Measurements from ENCODE around the gene LRRC36.

LRRC36 gene

GRCh38 chr16:67294938-67295361 is 31.7 kb upstream of the LRRC36 start:
- DNase-seq (ENCODE audit: low spot score): no peak

- no peak for DNase-seq (ENCODE audit: low spot score)
These were observed 30.2 kb upstream of the LRRC36 start for GRCh38 chr16:67296420-67296819.

- no peak for DNase-seq (ENCODE audit: low spot score)
These were observed 28.3 kb upstream of the LRRC36 start for GRCh38 chr16:67298277-67298676.

- DNase-seq (ENCODE audit: low spot score): no peak
These were observed 27.3 kb upstream of the LRRC36 start for GRCh38 chr16:67299269-67299668.

GRCh38 chr16:67301080-67301782 is 25.4 kb upstream of the LRRC36 start:
- DNase-seq (ENCODE audit: low spot score): peak; percentile 1

GRCh38 chr16:67302076-67302475 is 24.5 kb upstream of the LRRC36 start:
- peak; percentile 1 for DNase-seq (ENCODE audit: low spot score)

- no peak for DNase-seq (ENCODE audit: low spot score)
These were observed 23.6 kb upstream of the LRRC36 start for GRCh38 chr16:67302970-67303369.

- peak; percentile 2 for DNase-seq (ENCODE audit: low spot score)
These were observed 22.6 kb upstream of the LRRC36 start for GRCh38 chr16:67304020-67304419.

GRCh38 chr16:67305216-67306071 is 21.2 kb upstream of the LRRC36 start:
- peak; percentile 3 for DNase-seq (ENCODE audit: low spot score)

- DNase-seq (ENCODE audit: low spot score): no peak
These were observed 16.1 kb upstream of the LRRC36 start for GRCh38 chr16:67310561-67310960.

GRCh38 chr16:67311607-67312488 is 14.8 kb upstream of the LRRC36 start:
- no peak for DNase-seq (ENCODE audit: low spot score)

- DNase-seq (ENCODE audit: low spot score): no peak
These were observed 13.9 kb upstream of the LRRC36 start for GRCh38 chr16:67312719-67313118.

GRCh38 chr16:67317853-67318252 is 8.8 kb upstream of the LRRC36 start:
- no peak for DNase-seq (ENCODE audit: low spot score)

GRCh38 chr16:67326115-67326471 is 522 bp upstream of the LRRC36 start:
- no peak for DNase-seq (ENCODE audit: low spot score)

- no peak for DNase-seq (ENCODE audit: low spot score)
These were observed 1.1 kb downstream of the LRRC36 start for GRCh38 chr16:67327743-67328142.

GRCh38 chr16:67329901-67330300 is 3.3 kb downstream of the LRRC36 start:
- DNase-seq (ENCODE audit: low spot score): no peak

- no peak for DNase-seq (ENCODE audit: low spot score)
These were observed 6.7 kb downstream of the LRRC36 start for GRCh38 chr16:67333315-67333714.

GRCh38 chr16:67336116-67336515 is 9.5 kb downstream of the LRRC36 start:
- DNase-seq (ENCODE audit: low spot score): no peak

- no peak for DNase-seq (ENCODE audit: low spot score)
These were observed 10.0 kb downstream of the LRRC36 start for GRCh38 chr16:67336648-67337047.

- DNase-seq (ENCODE audit: low spot score): no peak
These were observed 12.8 kb downstream of the LRRC36 start for GRCh38 chr16:67339453-67339852.

GRCh38 chr16:67341250-67341649 is 14.6 kb downstream of the LRRC36 start:
- DNase-seq (ENCODE audit: low spot score): no peak

GRCh38 chr16:67342616-67343015 is 16.0 kb downstream of the LRRC36 start:
- DNase-seq (ENCODE audit: low spot score): no peak
